Activated T-cell treated with anti-CD3 and anti-CD28 coated beads, Interleukin-2, amount 50 U/mL, for 48 hours (primary cell): ENCODE data around the gene OR51E1.

ENCODE experiments used
- DNase-seq, 2 experiments: peaks; one replicate each; pipeline ENCODE4 v3.0.0-alpha.2; 2020

OR51E1 gene, protein sequence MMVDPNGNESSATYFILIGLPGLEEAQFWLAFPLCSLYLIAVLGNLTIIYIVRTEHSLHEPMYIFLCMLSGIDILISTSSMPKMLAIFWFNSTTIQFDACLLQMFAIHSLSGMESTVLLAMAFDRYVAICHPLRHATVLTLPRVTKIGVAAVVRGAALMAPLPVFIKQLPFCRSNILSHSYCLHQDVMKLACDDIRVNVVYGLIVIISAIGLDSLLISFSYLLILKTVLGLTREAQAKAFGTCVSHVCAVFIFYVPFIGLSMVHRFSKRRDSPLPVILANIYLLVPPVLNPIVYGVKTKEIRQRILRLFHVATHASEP

DNA sequence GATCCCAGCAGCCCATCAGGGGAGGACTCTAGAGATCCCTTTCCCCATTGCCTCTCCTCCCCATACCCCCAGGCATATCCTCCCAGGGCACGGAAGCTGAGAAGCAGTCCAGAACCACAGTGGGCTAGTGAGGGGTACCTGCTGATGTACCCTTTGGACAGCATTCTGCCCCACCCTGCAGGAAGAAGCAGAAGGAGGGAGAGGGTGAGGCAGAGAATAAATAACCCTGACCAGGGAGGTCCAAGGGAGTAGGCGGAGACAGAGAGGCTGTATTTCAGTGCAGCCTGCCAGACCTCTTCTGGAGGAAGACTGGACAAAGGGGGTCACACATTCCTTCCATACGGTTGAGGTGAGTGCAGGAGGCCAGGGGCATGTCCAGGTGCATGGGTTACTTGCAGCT, at the start of gene OR51E1:
Gene OR51E1, plus strand, starts transcription at position 301 of the 400 bp plus-strand sequence. CDS start 8,545 bp downstream, outside the sequence.
- DNase-seq = no peak

DNA sequence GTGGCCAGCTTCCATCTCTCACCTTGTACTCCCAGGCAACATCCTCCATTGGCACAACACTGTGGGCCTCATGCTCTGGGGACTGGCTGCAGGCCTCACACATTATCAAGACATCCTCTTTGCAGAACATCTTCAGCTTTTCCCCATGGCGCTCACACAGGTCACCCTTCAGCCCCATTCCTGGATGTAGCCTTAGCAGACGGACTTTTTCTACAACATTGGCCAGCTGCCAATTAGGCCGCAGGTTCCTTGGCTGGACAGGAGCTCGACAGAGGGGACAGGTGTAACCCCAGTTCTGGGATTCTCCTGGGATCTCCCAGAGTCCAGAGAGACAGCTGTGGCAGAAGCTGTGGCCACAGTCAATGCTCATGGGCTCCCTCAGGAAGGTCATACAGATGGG, 38.7 kb upstream of the OR51E1 start:
- DNase-seq = no peak

DNA sequence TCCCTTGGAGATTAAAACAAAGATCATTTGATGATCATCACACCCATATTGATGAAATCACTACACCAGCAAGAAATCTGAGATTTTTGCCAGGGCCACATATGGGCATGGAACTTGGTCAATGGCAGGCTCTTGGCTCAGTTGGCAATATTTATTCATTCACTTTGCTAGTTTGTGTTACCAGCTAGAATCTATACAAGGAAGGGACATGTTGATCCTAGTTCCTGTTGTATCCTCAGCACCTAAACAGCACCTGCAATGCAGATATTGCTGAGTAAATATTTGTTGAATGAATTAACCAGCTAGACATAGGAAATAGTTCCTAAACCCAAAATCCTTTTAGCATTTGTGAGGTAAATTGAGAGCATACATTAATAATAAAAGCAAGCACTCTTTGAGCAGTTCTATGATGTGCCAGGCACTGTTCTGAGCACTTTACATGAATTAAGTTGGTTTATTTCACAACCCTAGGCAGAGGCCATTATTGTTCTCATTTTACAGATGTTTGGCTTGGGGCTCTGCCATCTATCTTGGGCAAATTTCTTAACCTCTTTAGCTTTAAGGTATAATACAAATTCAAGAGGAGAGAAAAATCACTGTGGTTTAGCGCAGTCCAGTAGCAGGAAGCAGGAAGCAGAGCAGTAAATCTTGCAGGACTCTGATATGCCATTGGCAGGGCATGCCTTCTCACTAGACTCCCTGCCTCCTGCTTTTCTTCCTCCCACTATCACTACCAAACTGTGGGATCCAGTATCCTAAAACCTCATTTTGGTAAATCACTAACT, 37.4 kb upstream of the OR51E1 start:
- no peak for DNase-seq

DNA sequence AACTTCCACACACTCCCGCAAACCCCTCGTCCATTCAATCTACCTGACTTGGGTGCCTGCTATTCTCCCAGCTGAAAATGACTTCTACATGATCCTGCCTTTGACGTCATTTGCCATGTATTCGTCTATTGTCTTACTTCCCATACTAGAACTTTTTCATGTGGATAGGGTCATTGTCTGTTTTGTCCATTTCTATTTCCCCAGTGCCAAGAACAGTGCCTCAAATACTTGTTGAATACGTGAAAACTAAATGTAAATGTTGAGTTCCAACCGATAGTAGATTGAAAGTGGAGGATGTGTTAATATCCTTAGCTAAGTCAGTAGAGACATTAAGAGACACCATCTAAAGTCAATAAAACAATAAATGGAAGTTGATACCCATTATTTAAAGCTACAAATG, 36.7 kb upstream of the OR51E1 start:
- DNase-seq = no peak

DNA sequence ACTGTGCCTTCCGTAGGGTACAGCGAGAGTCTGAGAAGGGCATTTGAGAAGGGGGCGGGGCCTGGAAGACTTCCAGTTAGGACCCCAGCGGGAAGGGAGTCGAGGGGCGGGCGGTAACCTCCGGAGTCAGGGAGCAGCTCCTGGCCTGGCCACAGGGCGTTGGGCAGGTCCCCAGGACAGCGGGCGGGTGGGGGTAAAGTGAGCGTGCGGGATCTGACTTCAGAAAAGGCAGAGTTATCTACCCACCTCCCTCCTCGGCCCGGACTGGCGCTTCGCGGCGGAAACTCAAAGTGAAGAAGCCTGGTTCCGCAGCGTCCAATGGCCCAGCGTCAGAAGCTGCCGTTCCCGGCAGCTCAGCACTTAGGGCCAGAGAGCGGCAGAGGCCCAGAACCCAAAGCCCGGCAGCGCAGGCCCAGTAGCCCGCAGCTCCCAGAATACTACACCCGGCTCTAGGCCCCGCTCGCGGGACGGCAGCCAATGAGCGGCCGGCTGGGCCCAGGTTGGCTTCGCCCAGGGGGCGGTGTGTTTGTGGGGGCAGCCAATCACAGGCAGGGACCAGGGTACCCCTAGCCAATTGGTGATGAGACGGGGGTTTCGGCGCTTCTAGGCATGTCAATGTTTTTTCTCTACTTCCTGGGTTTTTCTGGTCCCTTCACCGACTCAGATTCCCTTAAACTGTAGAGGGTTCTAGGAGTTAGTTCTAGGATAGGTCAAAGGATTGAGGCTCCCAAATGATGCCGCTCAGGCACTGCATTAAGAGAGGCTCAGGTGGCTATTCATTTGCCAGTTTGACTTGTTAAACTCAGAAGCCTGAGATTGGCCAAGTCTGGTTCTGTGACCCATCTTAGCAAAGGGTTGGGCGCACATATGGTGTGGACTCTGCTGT, 35.8 kb upstream of the OR51E1 start, which contains the start of gene TRIM68:
Gene TRIM68, minus strand, starts transcription at position 451 of the 886 bp plus-strand sequence. CDS start 2,727 bp downstream, outside the sequence.
- DNase-seq = peak; percentile 94 to 95

DNA sequence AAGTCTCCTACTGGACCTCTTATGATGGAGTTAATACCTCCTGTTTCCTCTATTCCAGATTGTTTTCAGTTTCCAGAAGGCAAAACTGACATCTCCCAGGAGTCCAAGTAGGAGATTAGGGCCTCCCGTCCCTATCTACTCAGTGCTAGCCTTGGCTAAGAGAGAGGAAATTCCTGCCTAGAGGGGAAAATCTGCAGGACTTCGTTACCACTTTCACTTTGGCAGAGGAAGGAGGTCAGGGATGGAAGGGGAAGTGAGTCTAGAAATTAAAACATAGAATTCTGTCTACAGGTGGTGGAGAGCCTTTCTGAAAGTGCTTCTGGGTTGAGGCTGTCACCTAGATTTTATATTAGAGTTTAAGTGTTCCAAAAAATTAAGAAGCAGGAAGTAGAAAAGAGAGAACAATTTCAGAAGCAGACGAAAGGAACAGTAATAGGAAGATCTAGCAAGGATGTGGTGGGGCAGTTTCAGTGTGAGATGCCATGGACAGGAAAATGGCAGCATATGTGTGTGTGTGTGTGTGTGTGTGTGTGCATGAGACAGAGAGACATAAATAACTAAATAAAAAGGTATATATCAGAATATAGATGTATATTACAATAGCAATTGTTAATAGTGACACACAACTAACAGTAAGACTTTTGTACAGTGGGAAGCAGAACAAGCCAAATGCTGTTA, 33.4 kb upstream of the OR51E1 start:
- DNase-seq = no peak

DNA sequence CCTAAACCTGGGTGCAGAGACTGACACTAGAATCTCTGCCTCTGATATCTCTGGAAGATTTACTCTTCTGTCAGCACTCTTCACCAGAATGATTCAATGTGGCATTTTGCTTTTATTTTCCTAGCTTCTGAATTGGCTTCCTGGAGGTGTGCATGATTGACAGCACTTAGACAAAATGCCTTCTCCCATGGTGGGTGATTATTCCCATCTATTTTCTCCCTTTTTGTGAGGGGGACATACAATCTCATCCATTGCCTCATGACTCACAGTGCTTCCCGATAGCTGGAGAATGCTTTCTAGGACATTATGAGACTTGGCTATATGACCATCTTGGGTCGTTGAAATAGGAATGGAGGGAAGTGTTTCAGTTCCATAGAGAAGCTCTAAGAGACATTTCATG, 31.8 kb upstream of the OR51E1 start:
- DNase-seq = no peak

DNA sequence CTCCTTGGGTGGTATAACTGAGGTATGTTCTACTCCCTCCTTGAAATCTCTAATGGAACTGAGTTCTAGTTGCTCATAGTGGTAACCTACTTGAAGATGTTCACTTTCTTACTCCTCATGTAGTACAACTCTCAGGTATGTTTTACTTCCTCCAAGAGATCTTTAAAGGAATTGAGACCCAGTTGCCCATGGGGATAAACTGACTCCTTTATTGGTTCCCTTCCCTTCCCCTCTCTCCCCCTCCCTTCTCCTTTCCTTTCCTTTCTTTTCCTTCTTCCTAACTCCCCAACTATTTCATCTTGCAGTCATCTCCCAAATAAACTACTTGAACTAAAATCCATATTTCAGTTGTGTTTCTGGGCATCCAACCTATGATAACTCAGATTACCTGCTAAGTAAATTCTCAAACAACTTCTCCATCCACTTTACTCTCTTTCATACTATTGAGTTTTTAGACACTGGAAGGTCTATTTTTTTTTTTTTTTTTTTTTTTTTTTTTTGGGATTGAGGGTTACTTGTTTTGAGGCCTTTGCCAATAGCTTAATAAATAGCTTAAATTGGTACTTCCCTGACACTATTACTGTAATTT, 27.8 kb upstream of the OR51E1 start:
- DNase-seq = no peak

DNA sequence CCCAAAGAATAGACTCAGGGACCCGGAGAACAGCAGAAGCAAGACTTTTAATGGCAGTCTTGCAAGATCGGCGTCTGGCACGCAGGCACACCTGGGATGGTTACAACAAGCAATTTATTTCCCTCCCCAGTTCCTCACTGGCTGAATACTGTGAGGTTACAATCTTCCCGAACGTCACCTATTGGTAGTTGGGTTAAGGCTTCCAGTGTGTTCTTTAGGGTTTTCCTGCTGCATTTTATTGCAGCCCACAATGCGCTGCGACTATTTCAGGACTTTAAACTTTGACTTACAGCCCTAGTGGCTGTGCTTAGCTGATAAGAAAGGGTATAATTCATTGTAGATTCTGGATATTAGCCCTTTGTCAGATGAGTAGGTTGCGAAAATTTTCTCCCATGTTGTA, 24.3 kb upstream of the OR51E1 start:
- DNase-seq = no peak

DNA sequence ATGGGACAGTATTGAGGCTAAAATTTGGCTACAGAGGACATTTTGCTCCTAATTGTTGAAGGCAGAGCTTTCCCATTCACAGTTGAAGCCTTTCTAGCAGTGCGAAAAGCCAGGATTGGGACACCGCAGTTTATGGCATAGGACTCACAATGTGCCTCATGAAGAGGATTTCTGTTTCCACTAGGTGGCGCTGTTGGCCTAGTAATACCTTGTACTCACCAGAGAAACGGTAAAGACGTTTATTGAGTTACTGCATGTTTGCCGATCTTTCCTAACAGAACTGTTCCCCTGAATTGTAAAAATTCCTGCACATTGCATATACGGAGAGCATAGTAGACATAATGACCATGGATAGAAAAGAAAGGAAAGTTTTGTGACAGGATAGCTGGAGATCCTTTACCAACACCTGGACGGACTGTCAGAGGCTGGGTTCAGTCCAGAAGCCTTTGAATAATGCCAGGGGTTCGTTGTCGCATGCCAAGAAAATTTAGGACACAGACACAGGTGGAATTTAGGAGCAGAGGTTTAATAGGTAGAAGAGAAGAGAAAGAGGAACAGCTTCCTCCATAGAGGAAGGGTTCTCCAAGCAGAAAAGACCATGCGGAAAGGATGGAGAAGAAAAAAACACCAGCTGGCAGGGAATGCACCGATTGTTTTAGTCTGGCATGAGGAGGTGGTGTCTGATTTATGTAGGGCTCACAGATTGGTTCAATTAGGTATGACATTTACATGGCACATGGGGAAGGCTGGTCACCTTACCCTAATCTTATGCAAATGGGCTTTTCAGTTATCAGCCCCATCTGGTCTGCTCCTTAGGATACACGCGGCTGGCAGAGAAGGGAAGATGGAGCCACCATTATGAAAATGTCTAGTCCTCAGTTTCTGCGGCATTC, 17.3 kb upstream of the OR51E1 start:
- DNase-seq = peak; percentile 59 to 63

DNA sequence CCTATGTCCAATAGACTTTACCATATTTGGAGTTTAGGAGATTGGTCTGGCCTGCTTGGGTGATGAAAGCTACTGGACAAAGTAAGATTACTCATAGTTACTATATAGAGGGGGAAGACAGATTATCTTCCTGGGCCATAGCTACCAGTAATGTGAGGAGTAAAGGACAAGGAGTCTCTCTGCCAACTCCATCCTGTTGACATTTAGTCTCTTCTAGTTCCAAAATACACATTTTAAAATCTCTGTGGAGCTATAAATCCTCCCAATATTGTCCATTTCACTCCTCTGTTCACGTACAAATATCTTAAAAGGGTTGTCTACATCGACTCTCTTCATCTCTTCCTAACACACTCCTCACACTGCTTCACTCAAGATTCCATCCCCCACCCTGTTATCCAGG, 7.6 kb upstream of the OR51E1 start:
- DNase-seq = no peak

DNA sequence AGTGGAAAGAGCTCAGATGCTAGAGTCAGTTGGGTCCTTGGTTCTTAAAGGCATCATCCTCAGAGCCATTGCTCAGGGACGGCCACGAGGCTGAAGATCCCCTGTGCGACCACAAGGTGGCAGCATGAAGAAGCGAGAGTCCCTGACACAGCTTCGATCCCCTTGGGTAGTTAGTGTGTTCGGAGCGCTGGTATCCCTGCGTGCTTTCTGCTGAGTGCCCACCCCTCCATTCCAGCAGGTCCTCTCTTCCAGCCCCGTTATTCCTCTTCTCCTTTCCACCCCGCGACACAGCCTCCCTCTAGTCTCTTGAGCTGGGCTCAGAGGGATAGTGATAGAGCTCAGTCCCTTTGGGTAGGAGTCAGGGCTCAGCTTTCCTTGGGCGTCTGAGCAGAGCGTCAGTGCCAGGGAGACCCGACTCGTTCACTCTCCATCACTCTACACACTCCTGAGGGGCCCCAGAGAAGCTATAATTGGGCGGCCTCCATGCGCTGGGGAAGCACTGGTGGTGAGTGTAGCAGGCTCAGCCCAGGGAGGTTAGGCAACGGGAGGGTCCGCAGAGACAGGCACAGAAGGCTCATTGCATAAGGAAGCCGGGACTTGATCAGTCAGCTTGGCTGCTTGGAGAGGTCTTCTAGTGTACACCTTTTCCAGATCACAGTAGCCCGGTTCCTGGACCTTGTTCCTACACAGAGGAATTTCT, 6.7 kb upstream of the OR51E1 start, which contains the start of gene OR51D1:
Gene OR51D1, plus strand, starts transcription at position 516 of the 700 bp plus-strand sequence. CDS start 2,314 bp downstream, outside the sequence.
- peak; percentile 79 to 81 for DNase-seq

DNA sequence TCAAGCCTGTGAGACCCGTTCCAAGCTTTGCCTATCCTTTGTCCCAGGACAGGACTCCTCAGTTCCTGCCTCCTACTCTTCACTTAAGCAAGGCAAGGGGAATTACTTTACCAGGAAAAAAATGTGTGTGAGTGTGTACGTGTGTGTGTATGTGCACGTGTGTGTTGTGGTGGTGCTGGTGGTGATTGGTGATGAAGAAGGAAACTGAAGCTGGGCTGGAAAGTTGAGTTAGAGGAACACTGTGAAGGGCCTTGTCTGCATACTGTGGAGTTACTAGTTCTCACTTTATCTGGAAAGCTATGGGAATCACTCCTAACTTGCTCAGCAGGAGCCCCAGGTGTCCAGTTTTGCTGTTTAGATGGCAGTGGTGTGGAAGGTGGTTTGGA, 6.1 kb upstream of the OR51E1 start:
- DNase-seq = no peak

DNA sequence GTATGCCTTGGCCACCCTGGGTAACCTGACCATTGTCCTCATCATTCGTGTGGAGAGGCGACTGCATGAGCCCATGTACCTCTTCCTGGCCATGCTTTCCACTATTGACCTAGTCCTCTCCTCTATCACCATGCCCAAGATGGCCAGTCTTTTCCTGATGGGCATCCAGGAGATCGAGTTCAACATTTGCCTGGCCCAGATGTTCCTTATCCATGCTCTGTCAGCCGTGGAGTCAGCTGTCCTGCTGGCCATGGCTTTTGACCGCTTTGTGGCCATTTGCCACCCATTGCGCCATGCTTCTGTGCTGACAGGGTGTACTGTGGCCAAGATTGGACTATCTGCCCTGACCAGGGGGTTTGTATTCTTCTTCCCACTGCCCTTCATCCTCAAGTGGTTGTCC, 3.9 kb upstream of the OR51E1 start:
- no peak for DNase-seq

DNA sequence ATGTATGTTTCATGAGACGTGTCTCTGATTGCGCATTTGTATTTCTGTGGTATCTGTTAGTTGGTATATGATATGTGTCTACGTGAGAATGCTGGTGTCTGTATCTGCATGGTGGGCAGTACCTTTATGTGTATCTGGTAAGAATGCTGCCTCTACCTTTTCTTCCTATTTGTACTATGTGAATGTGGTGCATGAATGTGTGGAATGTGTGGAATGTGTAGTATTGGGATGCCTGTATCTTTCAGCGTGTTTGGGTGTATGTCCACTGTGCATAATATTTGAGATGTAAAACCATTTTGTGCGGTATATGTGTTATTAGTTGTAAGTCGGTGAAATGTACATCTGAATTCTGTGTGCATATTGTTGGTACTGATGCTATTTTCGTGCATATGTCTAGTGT, 2.3 kb upstream of the OR51E1 start:
- DNase-seq = no peak

DNA sequence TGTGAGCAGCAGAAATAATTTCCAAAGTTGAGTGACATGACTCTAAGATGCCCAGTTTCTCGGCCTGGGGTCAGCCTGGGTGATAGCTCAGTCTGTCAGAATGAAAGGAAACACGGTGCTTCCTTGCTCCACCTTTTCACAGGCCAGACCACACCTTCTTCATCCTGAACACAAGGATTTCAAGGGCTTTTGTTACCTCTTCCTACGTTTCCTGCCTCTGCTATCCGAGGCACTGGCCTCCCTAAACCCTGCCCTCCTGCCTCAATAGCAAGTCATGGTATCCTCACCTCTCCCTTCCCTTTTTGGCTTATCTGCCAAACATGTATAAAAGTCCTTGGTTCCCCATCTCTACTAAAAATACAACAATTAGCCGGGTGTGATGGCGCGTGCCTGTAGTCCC, 1.7 kb upstream of the OR51E1 start:
- no peak for DNase-seq

DNA sequence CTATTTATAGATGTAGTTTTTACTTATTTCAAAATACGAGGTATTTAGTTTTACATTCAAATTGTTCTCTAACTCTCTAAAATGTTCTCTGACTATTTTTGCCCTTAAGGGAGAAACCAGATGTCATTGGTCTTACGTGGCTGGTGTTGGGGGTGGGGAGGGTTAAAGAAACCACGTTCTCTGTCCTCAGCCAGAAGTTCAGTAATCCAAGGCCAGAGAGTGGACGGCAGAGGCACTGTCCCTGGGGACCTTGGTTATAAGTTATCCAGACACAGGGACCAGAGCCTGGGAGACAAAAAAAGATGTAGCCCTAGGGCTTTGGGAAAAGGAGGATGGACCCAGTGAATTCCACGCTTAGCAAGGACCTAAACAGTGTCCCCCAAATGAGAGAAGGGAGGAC, 706 bp upstream of the OR51E1 start:
- no peak for DNase-seq

DNA sequence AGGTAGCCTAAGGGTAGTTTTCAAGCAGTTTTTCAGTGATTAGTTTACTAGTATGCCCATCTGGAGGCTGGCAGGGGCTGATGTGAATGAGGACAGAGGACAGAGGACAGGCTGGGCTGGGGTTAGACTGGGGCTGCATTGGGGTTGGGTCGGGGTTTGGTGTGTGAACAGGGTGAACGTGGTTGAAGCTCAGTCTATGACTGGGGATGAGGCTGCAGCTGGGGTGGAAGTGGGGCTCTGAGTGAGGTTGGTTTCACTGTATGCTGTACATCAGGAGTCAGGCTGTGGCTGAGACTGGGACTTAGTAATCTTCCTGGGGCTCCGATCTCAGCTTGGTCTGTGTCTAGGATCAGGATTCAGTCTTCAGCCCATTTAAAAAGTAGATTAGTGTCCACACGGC, 451 bp downstream of the OR51E1 start:
- DNase-seq = no peak

DNA sequence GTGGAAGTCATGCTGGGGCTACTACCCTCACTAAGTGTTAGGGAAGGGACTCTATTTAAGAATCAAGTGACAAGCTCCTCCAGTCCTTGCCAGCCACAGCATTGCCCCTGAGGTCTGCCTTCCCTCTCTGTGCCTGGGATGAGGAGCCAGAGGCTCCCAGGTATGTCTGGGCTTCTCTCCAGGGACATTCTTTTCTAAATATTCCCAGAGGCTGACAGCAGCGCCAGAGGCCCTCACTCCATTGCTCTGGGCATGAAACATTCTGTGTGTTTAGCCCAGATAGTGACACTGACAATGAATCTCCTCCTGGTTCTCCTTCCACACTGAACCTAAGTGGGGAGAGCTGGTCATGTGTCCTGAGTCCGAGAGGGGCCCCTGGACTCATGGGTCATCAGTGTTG, 2.2 kb downstream of the OR51E1 start:
- DNase-seq = no peak

DNA sequence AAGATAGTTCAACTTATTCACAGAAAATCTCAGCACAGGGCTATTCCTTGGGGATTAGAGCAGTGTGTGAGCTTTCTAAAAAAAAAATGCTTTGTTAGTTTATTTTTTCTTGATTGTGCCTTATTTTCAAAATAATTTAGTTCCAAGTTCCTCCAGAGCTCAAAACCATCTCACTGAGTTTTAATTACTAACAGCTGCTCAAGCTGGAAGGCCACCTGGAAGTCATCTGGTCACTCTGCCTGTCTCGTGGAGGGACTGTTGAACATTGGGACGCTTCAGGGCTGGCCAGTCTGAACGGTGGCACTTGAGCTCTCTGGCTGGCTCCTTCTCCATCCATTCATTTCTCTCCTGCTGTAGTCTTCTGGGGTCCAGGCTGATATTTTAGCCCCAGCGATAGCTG, 4.0 kb downstream of the OR51E1 start:
- DNase-seq = no peak
